ENCODE data around the gene PLXNB2.
"Not testable (repeated sequence)": the region's sequence is repeated elsewhere in the genome, so short reads cannot be mapped to it uniquely, and the experiment has no call there.

Gene PLXNB2

GRCh38 chr22:50280708-50281383, 26.6 kb downstream of the PLXNB2 start:
- DNase-seq (ENCODE audit: low spot score), result no peak

- DNase-seq (ENCODE audit: low spot score), result no peak
Observed at GRCh38 chr22:50280022-50280707, 27.3 kb downstream of the PLXNB2 start.

GRCh38 chr22:50278956-50279619, 28.4 kb downstream of the PLXNB2 start:
- DNase-seq (ENCODE audit: low spot score), result no peak

GRCh38 chr22:50278461-50278860, 29.0 kb downstream of the PLXNB2 start:
- no peak for DNase-seq (ENCODE audit: low spot score)

- DNase-seq (ENCODE audit: low spot score), result no peak
Observed at GRCh38 chr22:50277761-50278160, 29.7 kb downstream of the PLXNB2 start.

GRCh38 chr22:50276143-50276542, 31.3 kb downstream of the PLXNB2 start:
- no peak for DNase-seq (ENCODE audit: low spot score)

GRCh38 chr22:50275181-50276055, 32.0 kb downstream of the PLXNB2 start:
- no peak for DNase-seq (ENCODE audit: low spot score)

- DNase-seq (ENCODE audit: low spot score), result no peak
Observed at GRCh38 chr22:50274771-50275170, 32.7 kb downstream of the PLXNB2 start.

- no peak for DNase-seq (ENCODE audit: low spot score)
Observed at GRCh38 chr22:50274311-50274710, 33.1 kb downstream of the PLXNB2 start.

GRCh38 chr22:50273781-50274180, 33.7 kb downstream of the PLXNB2 start:
- DNase-seq (ENCODE audit: low spot score), result not testable (repeated sequence)

GRCh38 chr22:50273352-50273751, 34.1 kb downstream of the PLXNB2 start:
- not testable (repeated sequence) for DNase-seq (ENCODE audit: low spot score)

GRCh38 chr22:50272044-50272802, 35.2 kb downstream of the PLXNB2 start:
- no peak for DNase-seq (ENCODE audit: low spot score)

- DNase-seq (ENCODE audit: low spot score), result no peak
Observed at GRCh38 chr22:50271519-50271970, 35.9 kb downstream of the PLXNB2 start.

- DNase-seq (ENCODE audit: low spot score), result no peak
Observed at GRCh38 chr22:50270666-50271394, 36.6 kb downstream of the PLXNB2 start.

- no peak for DNase-seq (ENCODE audit: low spot score)
Observed at GRCh38 chr22:50269970-50270665, 37.3 kb downstream of the PLXNB2 start, which contains the start of gene MAPK11. TSS of gene MAPK11 (minus strand) at chr22:50270380. CDS start at chr22:50270292, 88 bp downstream.

GRCh38 chr22:50269573-50269969, 37.9 kb downstream of the PLXNB2 start:
- DNase-seq (ENCODE audit: low spot score), result no peak

- DNase-seq (ENCODE audit: low spot score), result no peak
Observed at GRCh38 chr22:50268655-50269113, 38.8 kb downstream of the PLXNB2 start.

GRCh38 chr22:50267591-50268390, 39.7 kb downstream of the PLXNB2 start:
- DNase-seq (ENCODE audit: low spot score), result no peak

- DNase-seq (ENCODE audit: low spot score), result no peak
Observed at GRCh38 chr22:50266994-50267393, 40.5 kb downstream of the PLXNB2 start.

All from COLO829 (cell line).